ENCODE results near the gene PDZK1IP1.

DNA sequence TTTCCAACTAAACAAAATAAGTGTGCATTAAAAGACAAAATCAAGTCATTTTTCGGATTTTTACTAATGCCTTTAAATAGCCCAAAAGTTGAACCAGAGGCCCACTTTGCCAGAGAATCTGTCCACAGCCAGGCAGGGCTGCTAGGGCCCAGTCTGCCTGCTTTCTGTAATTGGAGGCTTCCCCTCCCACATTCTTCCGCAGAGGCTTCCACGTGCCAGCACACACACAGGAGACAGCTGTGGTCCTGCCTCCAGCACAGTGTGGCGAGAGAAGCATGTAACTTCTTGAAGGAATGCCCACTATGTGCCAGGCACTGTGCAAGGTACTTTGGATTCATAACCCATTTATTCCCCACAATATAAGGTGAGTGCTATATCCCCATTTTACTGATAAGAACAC lies 11.3 kb upstream of the PDZK1IP1 start:
- TF ChIP-seq, protein P1, sequence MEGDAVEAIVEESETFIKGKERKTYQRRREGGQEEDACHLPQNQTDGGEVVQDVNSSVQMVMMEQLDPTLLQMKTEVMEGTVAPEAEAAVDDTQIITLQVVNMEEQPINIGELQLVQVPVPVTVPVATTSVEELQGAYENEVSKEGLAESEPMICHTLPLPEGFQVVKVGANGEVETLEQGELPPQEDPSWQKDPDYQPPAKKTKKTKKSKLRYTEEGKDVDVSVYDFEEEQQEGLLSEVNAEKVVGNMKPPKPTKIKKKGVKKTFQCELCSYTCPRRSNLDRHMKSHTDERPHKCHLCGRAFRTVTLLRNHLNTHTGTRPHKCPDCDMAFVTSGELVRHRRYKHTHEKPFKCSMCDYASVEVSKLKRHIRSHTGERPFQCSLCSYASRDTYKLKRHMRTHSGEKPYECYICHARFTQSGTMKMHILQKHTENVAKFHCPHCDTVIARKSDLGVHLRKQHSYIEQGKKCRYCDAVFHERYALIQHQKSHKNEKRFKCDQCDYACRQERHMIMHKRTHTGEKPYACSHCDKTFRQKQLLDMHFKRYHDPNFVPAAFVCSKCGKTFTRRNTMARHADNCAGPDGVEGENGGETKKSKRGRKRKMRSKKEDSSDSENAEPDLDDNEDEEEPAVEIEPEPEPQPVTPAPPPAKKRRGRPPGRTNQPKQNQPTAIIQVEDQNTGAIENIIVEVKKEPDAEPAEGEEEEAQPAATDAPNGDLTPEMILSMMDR (IDR thresholded peaks at IDR 0.05): no peak
- TF ChIP-seq POLR2A (IDR thresholded peaks at IDR 0.05): no peak

Data from heart left ventricle (tissue), 13 donors.